K562 (cell line): ENCODE results near the gene KIAA0513. TPM values are rescaled to one million over a fixed set of nuclear protein-coding genes. Genes with fewer than 3 reads are reported as not detected.

ENCODE experiments used
- BHLHE40 ChIP-seq: IDR thresholded peaks from 2 replicates; pipeline ENCODE4 v1.6.1; 2011; ENCODE audit warnings: low read length, improper control_type of control experiment
- CEBPB ChIP-seq: fragments of 450-650 bp; IDR thresholded peaks from 2 replicates; pipeline ENCODE4 v1.6.1; 2016; ENCODE audit warnings: missing genetic modification characterization, missing compliant biosample characterization
- EGR1 ChIP-seq: fragments of 450-650 bp; conservative IDR thresholded peaks from 2 replicates; pipeline ENCODE4 v1.6.1; 2017; ENCODE audit warnings: mild to moderate bottlenecking
- HES1 ChIP-seq: fragments of 450-650 bp; IDR thresholded peaks from 2 replicates; pipeline ENCODE4 v1.6.1; 2016; ENCODE audit warnings: low read depth, mild to moderate bottlenecking, moderate library complexity
- HMGXB4 ChIP-seq: sonication (generic); formaldehyde crosslinking; IDR thresholded peaks from 2 replicates; pipeline ENCODE4 v1.8.1; 2023; ENCODE audit warnings: mild to moderate bottlenecking, missing genetic modification reagents
- MAFF ChIP-seq: IDR thresholded peaks from 2 replicates; pipeline ENCODE4 v1.6.1; 2012; ENCODE audit warnings: low read length, improper control_type of control experiment
- MCM5 ChIP-seq: fragments of 450-650 bp; IDR thresholded peaks from 2 replicates; pipeline ENCODE4 v1.6.1; 2016; ENCODE audit warnings: low read depth
- MITF ChIP-seq: IDR thresholded peaks from 2 replicates; pipeline ENCODE4 v1.6.1; 2014; ENCODE audit warnings: antibody characterized with exemption
- MLLT1 ChIP-seq, 2 experiments: fragments of 450-650 bp; IDR thresholded peaks; 2 replicates each; pipeline ENCODE4 v1.6.1; 2016
- POLR2H ChIP-seq: IDR thresholded peaks from 2 replicates; pipeline ENCODE4 v1.6.1; 2016; ENCODE audit warnings: missing genetic modification characterization, low read depth, mild to moderate bottlenecking, control low read depth, missing compliant biosample characterization, moderate library complexity
- RBM39 ChIP-seq: fragments of 200-400 bp; formaldehyde crosslinking; optimal IDR thresholded peaks from 2 replicates; pipeline ENCODE3; 2018; ENCODE audit warnings: low read depth, low read length
- SMARCC2 ChIP-seq: fragments of 450-650 bp; IDR thresholded peaks from 2 replicates; pipeline ENCODE4 v1.6.1; 2017; ENCODE audit warnings: antibody characterized with exemption, moderate library complexity, mild to moderate bottlenecking, low read depth
- TAL1 ChIP-seq: fragments of 450-650 bp; IDR thresholded peaks from 2 replicates; pipeline ENCODE4 v1.6.1; 2016; ENCODE audit warnings: mild to moderate bottlenecking
- ZFP1 ChIP-seq: fragments of 450-650 bp; formaldehyde crosslinking; IDR thresholded peaks from 2 replicates; pipeline ENCODE4 v1.4.0; 2020; ENCODE audit warnings: mild to moderate bottlenecking, mixed read lengths
- ZNF165 ChIP-seq: fragments of 250-450 bp; sonication (Bioruptor Pico); IDR thresholded peaks from 2 replicates; pipeline ENCODE4 v1.4.0; 2020; ENCODE audit warnings: borderline replicate concordance
- ZNF224 ChIP-seq: sonication (generic); formaldehyde crosslinking; IDR thresholded peaks from 2 replicates; pipeline ENCODE4 v1.8.0; 2022; ENCODE audit warnings: mild to moderate bottlenecking, missing genetic modification reagents
- ZNF280B ChIP-seq: fragments of 250-450 bp; sonication (Bioruptor Pico); IDR thresholded peaks from 2 replicates; pipeline ENCODE4 v1.5.1; 2021; ENCODE audit warnings: mild to moderate bottlenecking
- ZNF512 ChIP-seq: IDR thresholded peaks from 2 replicates; pipeline ENCODE4 v1.6.1; 2016; ENCODE audit warnings: missing genetic modification characterization, missing compliant biosample characterization
- ZNF644 ChIP-seq: fragments of 200-800 bp; sonication (Bioruptor generic); IDR thresholded peaks from 2 replicates; pipeline ENCODE4 v1.6.1; 2016; ENCODE audit warnings: low read depth, missing genetic modification characterization, missing compliant biosample characterization
- ZNF695 ChIP-seq: fragments of 450-650 bp; formaldehyde crosslinking; IDR thresholded peaks from 2 replicates; pipeline ENCODE4 v1.4.0; 2020; ENCODE audit warnings: mild to moderate bottlenecking, moderate library complexity
- polyA plus RNA-seq, 8 experiments: library from polyadenylated mRNA; depleted of rRNA in 4 of 8; stranded (reverse) in 5 of 8; unstranded in 3 of 8; fragments of >200 nt; fragmentation: Nextera tagmentation in 2 of 8; fragmentation: Illumina TruSeq in 1 of 8; extraction: Ambion mirVana in 2 of 8; extraction: Trizol in 1 of 8; gene quantifications; 2 replicates each; pipeline versions ENCODE4 v1.2.1 to v1.2.3, GENCODE V29; 2011 to 2014; ENCODE audit warnings: inconsistent platforms in 1 of 8, missing spikeins in 1 of 8
- total RNA-seq, 7 experiments: library from RNA; depleted of rRNA in 6 of 7; stranded (reverse); fragments of >200 nt in 6 of 7; fragmentation: Illumina TruSeq in 2 of 7; extraction: Trizol in 2 of 7; gene quantifications; 2 replicates each; pipeline versions ENCODE4 v1.2.1 to v1.2.3, GENCODE V29; 2011 to 2021; ENCODE audit warnings: low replicate concordance in 1 of 7

Gene KIAA0513
- total and polyA plus RNA-seq, 9 of the 15 experiments (the other 6 are each of a cell fraction or from before 2014, with no cell fraction given), result 0.18 to 13.7 (median 10.2) TPM

- TF ChIP-seq SMARCC2 (no peak), EGR1 (no peak), ZNF695 (CRISPR knock-in tag) (no peak), MLLT1 (IDR thresholded peaks at IDR 0.05) (no peak), ZNF512 (tag) (no peak), RBM39 (no peak), TAL1 (no peak), MAFF (peak; percentile 84), POLR2H (tag) (no peak), ZNF280B (CRISPR knock-in tag) (no peak), HES1 (0 out of 2 replicates have a peak, but pooled peaks have one; percentile 21), MCM5 (no peak), BHLHE40 (peak; percentile 3; the same call in 1 of the 2 replicates), HMGXB4 (CRISPR knock-in tag) (no peak), ZNF165 (CRISPR knock-in tag) (0 out of 2 replicates have a peak, but pooled peaks have one; percentile 25), MITF (no peak), ZNF644 (peak; percentile 60; the same call in 1 of the 2 replicates), ZFP1 (CRISPR knock-in tag) (no peak), ZNF224 (no peak), CEBPB (tag) (no peak)
Measured at GRCh38 chr16:85025781-85026653, 1.6 kb upstream of the KIAA0513 start (continued).
